DOHH2 (cell line): Measurements from ENCODE around the gene CACNA2D1.

ENCODE experiments used
- CTCF ChIP-seq: fragments of 200-600 bp; sonication (generic); IDR thresholded peaks from one replicate; pipeline ENCODE4 v1.5.1; 2014; ENCODE audit warnings: antibody characterized with exemption, mild to moderate bottlenecking, low read depth, low read length; ENCODE audit not compliant: poor library complexity, severe bottlenecking
- EZH2phosphoT487 ChIP-seq: fragments of 200-600 bp; sonication (generic); IDR thresholded peaks from 2 replicates; pipeline ENCODE4 v1.6.1; 2017; ENCODE audit warnings: borderline replicate concordance, mild to moderate bottlenecking, antibody characterized with exemption, low read length, moderate library complexity, mixed read lengths

GRCh38 chr7:82167558-82168314 is 275.8 kb downstream of the CACNA2D1 start:
- TF ChIP-seq CTCF (no peak), EZH2phosphoT487 (no peak)
